ENCODE results near the gene EHD4.

DNA sequence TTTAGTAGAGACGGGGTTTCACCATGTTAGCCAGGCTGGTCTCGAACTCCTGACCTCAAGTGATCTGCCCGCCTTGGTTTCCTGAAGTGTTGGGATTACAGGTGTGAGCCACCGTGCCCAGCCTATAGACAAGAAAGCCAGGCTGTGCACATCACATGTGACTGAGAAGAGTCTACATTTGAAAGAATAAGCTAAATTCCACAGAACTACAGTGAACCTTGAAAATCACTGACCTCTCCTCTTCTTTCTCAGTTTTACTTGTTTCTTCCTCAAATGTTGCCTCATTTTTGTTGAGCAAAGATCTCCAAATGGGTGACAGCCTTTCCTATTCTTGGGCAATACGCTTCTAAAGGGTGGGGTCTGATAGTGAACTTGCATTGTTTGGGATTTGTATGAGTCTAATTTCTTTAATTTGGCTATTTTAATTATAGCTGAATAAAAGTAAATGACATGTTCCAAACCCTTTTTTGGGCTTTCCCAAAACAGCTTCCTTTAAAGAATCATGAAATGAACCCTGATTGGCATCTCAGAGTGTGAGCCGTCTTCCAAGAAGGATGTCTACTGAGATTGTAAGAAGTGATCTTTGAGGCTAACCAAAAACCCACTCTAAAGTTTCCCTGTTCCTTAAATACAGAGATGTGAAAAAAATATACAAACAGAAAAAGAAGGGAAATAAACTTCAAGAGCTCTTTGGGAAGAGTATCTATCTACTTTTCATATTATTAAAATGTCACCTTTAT lies 56.9 kb downstream of the EHD4 start:
- TF ChIP-seq JUNB (CRISPR knock-in tag; conservative IDR thresholded peaks at IDR 0.05) (no peak), EP300 (IDR thresholded peaks at IDR 0.05; ENCODE audit: low read length) (no peak), CHD2 (IDR thresholded peaks at IDR 0.05; ENCODE audit: low read depth, low read length) (no peak), SP1 (CRISPR knock-in tag; IDR thresholded peaks at IDR 0.05) (no peak), TARDBP (IDR thresholded peaks at IDR 0.05) (no peak), ELF4 (CRISPR knock-in tag; IDR thresholded peaks at IDR 0.05) (no peak)
- TF ChIP-seq, protein P1, sequence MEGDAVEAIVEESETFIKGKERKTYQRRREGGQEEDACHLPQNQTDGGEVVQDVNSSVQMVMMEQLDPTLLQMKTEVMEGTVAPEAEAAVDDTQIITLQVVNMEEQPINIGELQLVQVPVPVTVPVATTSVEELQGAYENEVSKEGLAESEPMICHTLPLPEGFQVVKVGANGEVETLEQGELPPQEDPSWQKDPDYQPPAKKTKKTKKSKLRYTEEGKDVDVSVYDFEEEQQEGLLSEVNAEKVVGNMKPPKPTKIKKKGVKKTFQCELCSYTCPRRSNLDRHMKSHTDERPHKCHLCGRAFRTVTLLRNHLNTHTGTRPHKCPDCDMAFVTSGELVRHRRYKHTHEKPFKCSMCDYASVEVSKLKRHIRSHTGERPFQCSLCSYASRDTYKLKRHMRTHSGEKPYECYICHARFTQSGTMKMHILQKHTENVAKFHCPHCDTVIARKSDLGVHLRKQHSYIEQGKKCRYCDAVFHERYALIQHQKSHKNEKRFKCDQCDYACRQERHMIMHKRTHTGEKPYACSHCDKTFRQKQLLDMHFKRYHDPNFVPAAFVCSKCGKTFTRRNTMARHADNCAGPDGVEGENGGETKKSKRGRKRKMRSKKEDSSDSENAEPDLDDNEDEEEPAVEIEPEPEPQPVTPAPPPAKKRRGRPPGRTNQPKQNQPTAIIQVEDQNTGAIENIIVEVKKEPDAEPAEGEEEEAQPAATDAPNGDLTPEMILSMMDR (IDR thresholded peaks at IDR 0.05 in 2 of 3, conservative IDR thresholded peaks at IDR 0.05 in 1 of 3; ENCODE audit: insufficient read depth in 2 of 3, low read depth in 1 of 3, low read length in 3 of 3), result no peak

All from K562 (cell line).